Hematopoietic multipotent progenitor cell treated with erythropoietin and hydrocortisone succinate and interleukin-3 and kit ligand, for 4 days (in vitro differentiated cells): ENCODE measurements around the gene AWAT2.

Experiments used
- DNase-seq: peaks from one replicate; pipeline ENCODE4 v3.0.0-alpha.2; 2015

AWAT2 gene

GRCh38 chrX:69995362-69996112, 54.2 kb downstream of the AWAT2 start:
- no peak for DNase-seq

GRCh38 chrX:69993494-69993893, 56.2 kb downstream of the AWAT2 start:
- no peak for DNase-seq

- no peak for DNase-seq
These were observed 58.1 kb downstream of the AWAT2 start for GRCh38 chrX:69991685-69992084.
